HepG2 (cell line): ENCODE measurements around the gene ZNF540. TPM values are rescaled to one million over a fixed set of nuclear protein-coding genes. Genes with fewer than 3 reads are reported as not detected.

Source experiments
- ATAC-seq: fragments of 200-7000 bp; cut with Tn5 transposase; 3 replicates; pipeline ENCODE4 v1.9.1; 2020; ENCODE audit warnings: mild to moderate bottlenecking, moderate library complexity
- BruUV-seq: library from RNA; stranded (reverse); fragments of 400-500 nt; replicated peaks from 2 replicates; lab custom pipeline; 2021; lab: Mats Ljungman, UMichigan
- CTCF ChIA-PET: fragments of 300-600 bp; formaldehyde crosslinking; extraction: SDS; loops from one replicate; lab custom pipeline; 2021; ENCODE audit warnings: low total read pairs, inconsistent platforms, low intra/inter-chr PET ratio; lab: Yijun Ruan, JAX
- POLR2A ChIA-PET: fragments of 350-600 bp; sonication (Branson Sonifier 250); formaldehyde crosslinking; loops from one replicate; lab custom pipeline; 2020; ENCODE audit warnings: antibody characterized with exemption, inconsistent platforms; lab: Yijun Ruan, JAX
- DNase-seq: peaks from one replicate; pipeline ENCODE4 v3.0.0-alpha.2; 2015; ENCODE audit warnings: low spot score
- FAIRE-seq: peaks from 3 replicates; lab custom pipeline; 2011; peaks lifted over from hg19 to GRCh38; lab: Jason Lieb, UNC
- H2AFZ ChIP-seq: one replicate; pipeline ENCODE4 v1.6.1; 2011; ENCODE audit warnings: low read length, inconsistent platforms
- H3K27ac ChIP-seq: fragments of 300-600 bp; 3 replicates; pipeline ENCODE4 v1.8.0; 2011; ENCODE audit warnings: mixed run types, mild to moderate bottlenecking, mixed read lengths, low read length, inconsistent platforms; ENCODE audit not compliant: insufficient read depth; ENCODE audit errors: extremely low read length
- H3K27me3 ChIP-seq, 2 experiments: fragments of 200-600 bp in 1 of 2; 2 replicates in 1 of 2; 3 replicates in 1 of 2; pipeline versions ENCODE4 v1.6.0 to v1.8.0; 2011; ENCODE audit warnings: low read length in 2 of 2, mild to moderate bottlenecking in 2 of 2, moderate library complexity in 2 of 2, inconsistent platforms in 1 of 2; ENCODE audit not compliant: insufficient read depth in 2 of 2, control insufficient read depth in 1 of 2
- H3K36me3 ChIP-seq, 2 experiments: fragments of 200-600 bp in 1 of 2; replicated peaks in 1 of 2; 2 replicates in 1 of 2; 3 replicates in 1 of 2; pipeline versions ENCODE4 v1.5.1 to v1.8.0; 2011; ENCODE audit warnings: low read length in 2 of 2, inconsistent platforms in 1 of 2; ENCODE audit not compliant: insufficient read depth in 2 of 2, control insufficient read depth in 1 of 2
- H3K4me1 ChIP-seq: 2 replicates; pipeline ENCODE4 v1.5.1; 2012; ENCODE audit warnings: low read length, inconsistent platforms; ENCODE audit not compliant: insufficient read depth
- H3K4me2 ChIP-seq: 2 replicates; pipeline ENCODE4 v1.6.0; 2011; ENCODE audit warnings: low read depth, low read length, inconsistent platforms
- H3K4me3 ChIP-seq, 3 experiments: fragments of 200-600 bp in 1 of 3; sonication (generic), shearing (Covaris generic) in 1 of 3; replicated peaks in 1 of 3; 2 replicates each; pipeline ENCODE4 v1.5.1; 2011 to 2016; ENCODE audit warnings: low read length in 3 of 3, inconsistent platforms in 2 of 3, low read depth in 2 of 3, mild to moderate bottlenecking in 2 of 3, control low read depth in 1 of 3, mixed read lengths in 1 of 3; ENCODE audit not compliant: insufficient read depth in 1 of 3
- H3K79me2 ChIP-seq: one replicate; pipeline ENCODE4 v1.6.1; 2011; ENCODE audit warnings: low read length, inconsistent platforms; ENCODE audit not compliant: insufficient read depth
- H3K9ac ChIP-seq: 2 replicates; pipeline ENCODE4 v1.6.0; 2011; ENCODE audit warnings: mild to moderate bottlenecking, low read depth, low read length, inconsistent platforms; ENCODE audit not compliant: insufficient read depth
- H3K9me3 ChIP-seq: 2 replicates; pipeline ENCODE4 v1.5.1; 2012; ENCODE audit warnings: mild to moderate bottlenecking, low read length
- H4K20me1 ChIP-seq: 2 replicates; pipeline ENCODE4 v1.6.0; 2011; ENCODE audit warnings: inconsistent platforms, mild to moderate bottlenecking, low read length, moderate library complexity; ENCODE audit not compliant: insufficient read depth
- ARNT ChIP-seq: fragments of 450-650 bp; IDR thresholded peaks from 2 replicates; pipeline ENCODE4 v1.6.1; 2017
- CSRNP1 ChIP-seq: sonication (generic); formaldehyde crosslinking; IDR thresholded peaks from 2 replicates; pipeline ENCODE4 v1.8.1; 2023; ENCODE audit warnings: mild to moderate bottlenecking, missing genetic modification reagents
- FOXA1 ChIP-seq, 2 experiments: fragments of 450-650 bp in 1 of 2; sonication (generic) in 1 of 2; formaldehyde crosslinking in 1 of 2; IDR thresholded peaks; 2 replicates each; pipeline versions ENCODE4 v1.4.0 to v1.6.1; 2016 to 2020; ENCODE audit warnings: missing genetic modification reagents in 1 of 2
- FOXM1 ChIP-seq: sonication (generic); formaldehyde crosslinking; IDR thresholded peaks from 2 replicates; pipeline ENCODE4 v1.5.0; 2020; ENCODE audit warnings: missing genetic modification reagents
- HHEX ChIP-seq: IDR thresholded peaks from 2 replicates; pipeline ENCODE4 v1.6.1; 2016; ENCODE audit warnings: control low read depth
- PCBP1 ChIP-seq: fragments of 200-400 bp; formaldehyde crosslinking; IDR thresholded peaks from 2 replicates; pipeline ENCODE4 v1.6.1; 2017; ENCODE audit warnings: mild to moderate bottlenecking, low read depth, low read length, borderline replicate concordance
- RBM22 ChIP-seq: fragments of 200-400 bp; formaldehyde crosslinking; optimal IDR thresholded peaks from 2 replicates; pipeline ENCODE3; 2017; ENCODE audit warnings: mild to moderate bottlenecking, low read length, moderate library complexity
- RNF219 ChIP-seq: sonication (generic); formaldehyde crosslinking; IDR thresholded peaks from 2 replicates; pipeline ENCODE4 v1.5.0; 2020; ENCODE audit warnings: mild to moderate bottlenecking, missing genetic modification reagents
- SP5 ChIP-seq: IDR thresholded peaks from 2 replicates; pipeline ENCODE4 v1.6.1; 2016; ENCODE audit warnings: low read depth, borderline replicate concordance
- TOE1 ChIP-seq: sonication (generic); formaldehyde crosslinking; IDR thresholded peaks from 2 replicates; pipeline ENCODE4 v1.4.0; 2020; ENCODE audit warnings: mild to moderate bottlenecking, missing genetic modification reagents
- ZNF143 ChIP-seq: sonication (generic); formaldehyde crosslinking; IDR thresholded peaks from 2 replicates; pipeline ENCODE4 v1.4.0; 2020; ENCODE audit warnings: missing genetic modification reagents
- ZNF331 ChIP-seq: sonication (generic); formaldehyde crosslinking; IDR thresholded peaks from 2 replicates; pipeline ENCODE4 v1.4.0; 2020; ENCODE audit warnings: missing genetic modification reagents
- ZNF766 ChIP-seq: sonication (generic); formaldehyde crosslinking; IDR thresholded peaks from 2 replicates; pipeline ENCODE4 v1.5.0; 2020; ENCODE audit warnings: missing genetic modification reagents, borderline replicate concordance
- ZNF839 ChIP-seq: sonication (generic); formaldehyde crosslinking; IDR thresholded peaks from 2 replicates; pipeline ENCODE4 v1.4.0; 2020; ENCODE audit warnings: missing genetic modification reagents, mild to moderate bottlenecking, borderline replicate concordance
- WGBS: methylation state at CpG from one replicate; pipeline ENCODE4 v1.1.6; 2017; ENCODE audit warnings: low lambda C conversion rate; 5-methylcytosine and 5-hydroxymethylcytosine counted together
- in situ Hi-C: cut with HindIII; loops from 2 replicates; pipeline ENCODE4 v1.10.0; 2017; ENCODE audit warnings: low pct_unique_long_range_greater_than_20kb; ENCODE audit not compliant: extremely low pct_ligation_motif_present
- intact Hi-C: fragments of 100-400 bp; cut with micrococcal nuclease; formaldehyde crosslinking; loops from one replicate; pipeline ENCODE4 v1.10.0; 2022; ENCODE audit not compliant: unreplicated experiment
- polyA plus RNA-seq, 8 experiments: library from polyadenylated mRNA; depleted of rRNA in 3 of 8; stranded (reverse) in 7 of 8; unstranded in 1 of 8; fragments of >200 nt; fragmentation: Illumina TruSeq in 4 of 8; extraction: Trizol in 4 of 8; gene quantifications; 2 replicates each; pipeline versions ENCODE4 v1.2.1 to v1.2.3, GENCODE V29; 2011 to 2016; ENCODE audit warnings: low read depth in 4 of 8, missing spikeins in 1 of 8, mixed read lengths in 1 of 8; ENCODE audit not compliant: insufficient read depth in 1 of 8
- total RNA-seq, 5 experiments: library from RNA; depleted of rRNA; stranded (reverse); fragments of >200 nt; fragmentation: Illumina TruSeq; extraction: Trizol; gene quantifications; 2 replicates each; pipeline ENCODE4 v1.2.3, GENCODE V29; 2016; ENCODE audit warnings: low read depth in 1 of 5
- TF ChIP-seq, protein P1 (sequence below): sonication (generic); formaldehyde crosslinking; IDR thresholded peaks from 2 replicates; pipeline ENCODE4 v1.8.0; 2022; ENCODE audit warnings: missing genetic modification reagents, mild to moderate bottlenecking, borderline replicate concordance

Gene ZNF540
- total and polyA plus RNA-seq, 2 of the 13 experiments (the other 11 are each of a cell fraction or from before 2014, with no cell fraction given): 0.21 to 0.40 TPM

- intact Hi-C loops: no loop called here
- H4K20me1 ChIP-seq: no peaks in the 10 kb centered on the region
- in situ Hi-C loops: no loop called here
- FAIRE-seq (no peak), DNase-seq (no peak), ATAC-seq (no peak)
- no peak overlapping the region for H3K9ac ChIP-seq
- POLR2A ChIA-PET: no interaction called here
- H3K27me3 ChIP-seq: no peaks in the 10 kb centered on the region
- no peaks in the 10 kb centered on the region for H3K4me1 ChIP-seq
- no peak overlapping the region for H3K4me3 ChIP-seq
- TF ChIP-seq ZNF331 (CRISPR knock-in tag): no peak
- no peak for TF ChIP-seq PCBP1
- no peak for TF ChIP-seq ZNF143 (CRISPR knock-in tag)
- TF ChIP-seq HHEX (CRISPR knock-in tag): no peak
- no peak for TF ChIP-seq FOXM1 (CRISPR knock-in tag)
- no peak for TF ChIP-seq CSRNP1
- TF ChIP-seq RBM22: no peak
- TF ChIP-seq RNF219: no peak
- no peak for TF ChIP-seq FOXA1 (IDR thresholded peaks at IDR 0.05)
- TF ChIP-seq FOXA1 (CRISPR knock-in tag; IDR thresholded peaks at IDR 0.05): no peak
- TF ChIP-seq SP5 (CRISPR knock-in tag): no peak
- TF ChIP-seq, protein P1, sequence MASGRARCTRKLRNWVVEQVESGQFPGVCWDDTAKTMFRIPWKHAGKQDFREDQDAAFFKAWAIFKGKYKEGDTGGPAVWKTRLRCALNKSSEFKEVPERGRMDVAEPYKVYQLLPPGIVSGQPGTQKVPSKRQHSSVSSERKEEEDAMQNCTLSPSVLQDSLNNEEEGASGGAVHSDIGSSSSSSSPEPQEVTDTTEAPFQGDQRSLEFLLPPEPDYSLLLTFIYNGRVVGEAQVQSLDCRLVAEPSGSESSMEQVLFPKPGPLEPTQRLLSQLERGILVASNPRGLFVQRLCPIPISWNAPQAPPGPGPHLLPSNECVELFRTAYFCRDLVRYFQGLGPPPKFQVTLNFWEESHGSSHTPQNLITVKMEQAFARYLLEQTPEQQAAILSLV (CRISPR knock-in tag): no peak
- TF ChIP-seq ZNF839: no peak
- no peak for TF ChIP-seq TOE1 (CRISPR knock-in tag)
- no peak for TF ChIP-seq ARNT
- TF ChIP-seq ZNF766 (CRISPR knock-in tag): no peak
- H2AFZ ChIP-seq: no peak overlapping the region
- no peak overlapping the region for H3K27ac ChIP-seq
- H3K4me2 ChIP-seq: no peak overlapping the region
- peaks cover 0 to 9% of the 10 kb centered on the region in 2 experiments; a peak in 3 of 5 replicates for H3K36me3 ChIP-seq
- H3K9me3 ChIP-seq: peaks cover 92% of the 10 kb centered on the region
- BruUV-seq: no TSS peak
- H3K79me2 ChIP-seq: no peaks in the 10 kb centered on the region
- WGBS: 88% methylated on average over 2 of the region's 2 CpGs
- CTCF ChIA-PET: no interaction called here
Measured at GRCh38 chr19:37583340-37583739, 11.3 kb upstream of the ZNF540 start.
